Lower leg skin (tissue), 3 donors: ENCODE data around the gene NOS1.

Source experiments
- POLR2A ChIP-seq, 2 donors: fragments of 450-650 bp; IDR thresholded peaks; one replicate each; pipeline ENCODE4 v1.6.1; 2016 to 2017; ENCODE audit warnings: antibody characterized with exemption in 2 of 2, mild to moderate bottlenecking in 1 of 2, moderate library complexity in 1 of 2
- TF ChIP-seq, protein P1 (sequence below), 3 donors: fragments of 450-650 bp; IDR thresholded peaks; one replicate each; pipeline ENCODE4 v1.5.1; 2016; ENCODE audit warnings: antibody characterized with exemption in 3 of 3, mild to moderate bottlenecking in 3 of 3, moderate library complexity in 2 of 3

DNA sequence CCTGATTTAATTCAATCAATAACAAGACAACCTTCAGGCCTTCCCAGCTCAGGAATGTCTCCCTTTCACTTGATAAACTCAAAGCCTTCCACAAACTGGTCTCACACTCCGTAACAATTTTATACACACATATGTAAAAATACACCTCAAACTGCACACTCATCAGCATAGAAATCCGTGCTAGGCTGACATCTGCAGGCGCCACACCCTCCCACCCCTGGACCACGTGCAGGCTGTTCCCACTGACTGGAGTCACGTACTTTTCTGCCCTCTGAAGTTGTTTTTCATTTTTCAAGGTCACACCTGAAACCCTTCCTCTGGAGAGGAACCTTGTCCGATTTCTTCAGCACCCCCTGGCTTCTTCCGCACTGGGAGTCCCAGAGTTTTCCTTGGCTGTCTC, 198.8 kb downstream of the NOS1 start:
- TF ChIP-seq POLR2A (IDR thresholded peaks at IDR 0.05): no peak
- TF ChIP-seq, protein P1, sequence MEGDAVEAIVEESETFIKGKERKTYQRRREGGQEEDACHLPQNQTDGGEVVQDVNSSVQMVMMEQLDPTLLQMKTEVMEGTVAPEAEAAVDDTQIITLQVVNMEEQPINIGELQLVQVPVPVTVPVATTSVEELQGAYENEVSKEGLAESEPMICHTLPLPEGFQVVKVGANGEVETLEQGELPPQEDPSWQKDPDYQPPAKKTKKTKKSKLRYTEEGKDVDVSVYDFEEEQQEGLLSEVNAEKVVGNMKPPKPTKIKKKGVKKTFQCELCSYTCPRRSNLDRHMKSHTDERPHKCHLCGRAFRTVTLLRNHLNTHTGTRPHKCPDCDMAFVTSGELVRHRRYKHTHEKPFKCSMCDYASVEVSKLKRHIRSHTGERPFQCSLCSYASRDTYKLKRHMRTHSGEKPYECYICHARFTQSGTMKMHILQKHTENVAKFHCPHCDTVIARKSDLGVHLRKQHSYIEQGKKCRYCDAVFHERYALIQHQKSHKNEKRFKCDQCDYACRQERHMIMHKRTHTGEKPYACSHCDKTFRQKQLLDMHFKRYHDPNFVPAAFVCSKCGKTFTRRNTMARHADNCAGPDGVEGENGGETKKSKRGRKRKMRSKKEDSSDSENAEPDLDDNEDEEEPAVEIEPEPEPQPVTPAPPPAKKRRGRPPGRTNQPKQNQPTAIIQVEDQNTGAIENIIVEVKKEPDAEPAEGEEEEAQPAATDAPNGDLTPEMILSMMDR (IDR thresholded peaks at IDR 0.05): no peak
